22Rv1 (cell line): Measurements from ENCODE around the gene ZNF174.

Experiments
- ZFX ChIP-seq: fragments of 450-650 bp; IDR thresholded peaks from 2 replicates; pipeline ENCODE4 v1.6.1; 2017; ENCODE audit warnings: antibody characterized with exemption, borderline replicate concordance
- TF ChIP-seq, protein P1 (sequence below): fragments of 450-650 bp; IDR thresholded peaks from 2 replicates; pipeline ENCODE4 v1.5.1; 2017; ENCODE audit warnings: mild to moderate bottlenecking

DNA sequence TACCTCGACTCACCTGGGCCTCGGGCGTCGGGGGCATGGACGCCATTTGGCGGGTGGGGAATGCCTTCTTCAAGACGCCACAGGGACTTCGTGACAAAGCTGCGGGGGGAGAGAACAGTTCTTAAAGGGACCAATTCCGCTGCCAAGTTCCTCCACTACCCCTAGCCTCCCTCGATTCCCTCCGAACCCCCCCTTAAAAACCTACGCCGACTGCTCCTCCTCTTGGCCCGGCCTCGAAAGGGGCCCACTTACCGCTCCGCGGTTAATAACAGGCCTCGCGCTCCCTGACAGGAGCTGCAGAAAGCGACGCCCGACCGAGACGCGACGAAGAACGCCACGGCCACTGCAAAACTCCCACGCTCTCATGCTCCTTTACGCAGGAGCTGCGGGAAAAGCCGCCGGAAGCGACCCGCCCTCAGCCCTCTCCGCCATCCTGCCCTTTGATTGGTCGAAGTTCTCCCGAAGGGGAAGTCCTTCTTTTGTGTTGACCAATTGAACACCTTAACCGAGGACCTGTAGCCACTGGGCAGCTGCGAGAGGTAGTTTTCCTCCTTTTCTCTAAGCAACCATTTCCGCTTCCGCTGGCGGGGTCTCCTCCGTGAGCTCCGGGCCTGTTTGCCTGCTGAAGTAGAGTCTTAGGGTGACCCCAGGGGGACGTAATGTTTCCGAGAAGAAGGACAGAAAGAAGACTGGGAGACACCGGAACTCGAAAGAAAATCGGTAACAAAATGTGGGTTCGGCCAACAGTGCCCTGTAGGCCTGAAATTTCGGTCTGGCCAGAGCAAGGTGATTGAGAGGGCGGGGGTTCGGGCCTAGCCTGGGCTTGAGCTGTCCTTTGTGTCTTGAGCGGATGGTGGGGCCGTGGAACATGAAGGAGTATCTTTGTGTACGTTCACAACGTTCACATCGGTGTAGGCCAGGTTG is 42.4 kb downstream of the ZNF174 start, which contains the start of the genes NAA60 and ZNF597:
- TF ChIP-seq, protein P1, sequence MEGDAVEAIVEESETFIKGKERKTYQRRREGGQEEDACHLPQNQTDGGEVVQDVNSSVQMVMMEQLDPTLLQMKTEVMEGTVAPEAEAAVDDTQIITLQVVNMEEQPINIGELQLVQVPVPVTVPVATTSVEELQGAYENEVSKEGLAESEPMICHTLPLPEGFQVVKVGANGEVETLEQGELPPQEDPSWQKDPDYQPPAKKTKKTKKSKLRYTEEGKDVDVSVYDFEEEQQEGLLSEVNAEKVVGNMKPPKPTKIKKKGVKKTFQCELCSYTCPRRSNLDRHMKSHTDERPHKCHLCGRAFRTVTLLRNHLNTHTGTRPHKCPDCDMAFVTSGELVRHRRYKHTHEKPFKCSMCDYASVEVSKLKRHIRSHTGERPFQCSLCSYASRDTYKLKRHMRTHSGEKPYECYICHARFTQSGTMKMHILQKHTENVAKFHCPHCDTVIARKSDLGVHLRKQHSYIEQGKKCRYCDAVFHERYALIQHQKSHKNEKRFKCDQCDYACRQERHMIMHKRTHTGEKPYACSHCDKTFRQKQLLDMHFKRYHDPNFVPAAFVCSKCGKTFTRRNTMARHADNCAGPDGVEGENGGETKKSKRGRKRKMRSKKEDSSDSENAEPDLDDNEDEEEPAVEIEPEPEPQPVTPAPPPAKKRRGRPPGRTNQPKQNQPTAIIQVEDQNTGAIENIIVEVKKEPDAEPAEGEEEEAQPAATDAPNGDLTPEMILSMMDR: no peak
- no peak for TF ChIP-seq ZFX
